Endothelial cell of umbilical vein (primary cell): ENCODE results near the gene OLFM2. TPM values are rescaled to one million over a fixed set of nuclear protein-coding genes. Genes with fewer than 3 reads are reported as not detected.
"Not testable (repeated sequence)": the region's sequence is repeated elsewhere in the genome, so short reads cannot be mapped to it uniquely, and the experiment has no call there.

Experiments
- BruUV-seq: library from RNA; stranded (reverse); fragments of 400-500 nt; replicated peaks from 2 replicates; lab custom pipeline; 2021; lab: Mats Ljungman, UMichigan
- CTCF ChIA-PET: fragments of 300-600, 350-600 bp; sonication (Branson Sonifier 250); formaldehyde crosslinking; loops from one replicate; lab custom pipeline; 2021; ENCODE audit warnings: antibody characterized with exemption, inconsistent platforms; lab: Charles Lee
- POLR2A ChIA-PET: fragments of 300-600, 350-600 bp; sonication (Branson Sonifier 250); formaldehyde crosslinking; loops from one replicate; lab custom pipeline; 2021; ENCODE audit warnings: antibody characterized with exemption, inconsistent platforms; lab: Charles Lee
- DNase-seq: peaks from one replicate; pipeline ENCODE4 v3.0.0-alpha.2; 2011; ENCODE audit warnings: low read depth, low spot score
- FAIRE-seq: peaks from 2 replicates; lab custom pipeline; 2011; peaks lifted over from hg19 to GRCh38; lab: Jason Lieb, UNC
- H2AFZ ChIP-seq: 2 replicates; pipeline ENCODE4 v1.6.0; 2012; ENCODE audit warnings: low read depth, low read length, control low read depth, inconsistent platforms
- H3K27ac ChIP-seq: 2 replicates; pipeline ENCODE4 v1.5.1; 2011; ENCODE audit warnings: low read depth, mild to moderate bottlenecking, control low read depth, low read length, moderate library complexity; ENCODE audit not compliant: insufficient read depth
- H3K27me3 ChIP-seq, 2 experiments: 2 replicates each; pipeline versions ENCODE4 v1.6.0 to v1.6.1; 2011; ENCODE audit warnings: low read length in 2 of 2, mixed read lengths in 1 of 2; ENCODE audit not compliant: control insufficient read depth in 2 of 2, insufficient read depth in 2 of 2
- H3K36me3 ChIP-seq, 2 experiments: 2 replicates in 1 of 2; 3 replicates in 1 of 2; pipeline ENCODE4 v1.5.1; 2011; ENCODE audit warnings: low read length in 2 of 2, mild to moderate bottlenecking in 1 of 2, moderate library complexity in 1 of 2; ENCODE audit not compliant: control insufficient read depth in 2 of 2, insufficient read depth in 2 of 2; ENCODE audit errors: extremely low read depth in 1 of 2
- H3K4me1 ChIP-seq: 3 replicates; pipeline ENCODE4 v1.5.1; 2011; ENCODE audit warnings: mild to moderate bottlenecking, low read length; ENCODE audit not compliant: control insufficient read depth, insufficient read depth; ENCODE audit errors: extremely low read depth
- H3K4me2 ChIP-seq: 2 replicates; pipeline ENCODE4 v1.6.1; 2011; ENCODE audit warnings: low read length, control low read depth, mixed read lengths; ENCODE audit not compliant: insufficient read depth
- H3K4me3 ChIP-seq, 3 experiments: fragments of 200-600 bp in 1 of 3; sonication (generic), shearing (Covaris generic) in 1 of 3; replicated peaks in 1 of 3; 2 replicates each; pipeline ENCODE4 v1.5.1; 2011 to 2016; ENCODE audit warnings: control low read depth in 3 of 3, low read length in 3 of 3, mild to moderate bottlenecking in 2 of 3, inconsistent platforms in 1 of 3, low read depth in 1 of 3, moderate library complexity in 1 of 3; ENCODE audit not compliant: insufficient read depth in 1 of 3
- H3K79me2 ChIP-seq: 2 replicates; pipeline ENCODE4 v1.6.0; 2012; ENCODE audit warnings: low read length, inconsistent platforms; ENCODE audit not compliant: control insufficient read depth, insufficient read depth
- H3K9ac ChIP-seq: replicated peaks from 2 replicates; pipeline ENCODE3; 2011; ENCODE audit warnings: low read length, control low read depth; ENCODE audit not compliant: insufficient read depth; ENCODE audit errors: extremely low read depth
- H3K9me1 ChIP-seq: replicated peaks from 3 replicates; pipeline ENCODE4 v1.6.0; 2011; ENCODE audit warnings: mild to moderate bottlenecking, low read length; ENCODE audit not compliant: control insufficient read depth, insufficient read depth; ENCODE audit errors: extremely low read depth
- H3K9me3 ChIP-seq: replicated peaks from 2 replicates; pipeline ENCODE4 v1.5.1; 2012; ENCODE audit warnings: low read length, inconsistent platforms; ENCODE audit not compliant: control insufficient read depth, insufficient read depth
- H4K20me1 ChIP-seq: replicated peaks from 2 replicates; pipeline ENCODE3; 2011; ENCODE audit warnings: mild to moderate bottlenecking, low read length; ENCODE audit not compliant: control insufficient read depth, insufficient read depth; ENCODE audit errors: extremely low read depth
- EZH2 ChIP-seq: IDR thresholded peaks from 2 replicates; pipeline ENCODE4 v1.6.1; 2012; ENCODE audit warnings: borderline replicate concordance, low read depth, mild to moderate bottlenecking, moderate library complexity, low read length, inconsistent platforms; ENCODE audit not compliant: severe bottlenecking
- GATA2 ChIP-seq: IDR thresholded peaks from 2 replicates; pipeline ENCODE4 v1.7.0; 2011; ENCODE audit warnings: low read depth, mild to moderate bottlenecking, moderate library complexity, mixed read lengths, low read length; ENCODE audit not compliant: insufficient read length, insufficient read depth
- JUN ChIP-seq: IDR thresholded peaks from 2 replicates; pipeline ENCODE4 v1.6.1; 2011; ENCODE audit warnings: borderline replicate concordance, low read depth; ENCODE audit not compliant: insufficient read length, insufficient read depth
- POLR2A ChIP-seq: IDR thresholded peaks from 2 replicates; pipeline ENCODE4 v1.6.1; 2012; ENCODE audit warnings: low read depth, mild to moderate bottlenecking, control low read depth, low read length
- dilution Hi-C: fragments of 300-500 bp; cut with MboI; formaldehyde crosslinking; loops from one replicate; pipeline ENCODE4 v1.15.0; 2019; ENCODE audit warnings: low sequenced_read_pairs; ENCODE audit not compliant: extremely low pct_ligation_motif_present
- intact Hi-C: fragments of 100-400 bp; cut with micrococcal nuclease; formaldehyde crosslinking; loops from one replicate; pipeline ENCODE4 v1.10.0; 2022
- polyA plus RNA-seq, 4 experiments: library from polyadenylated mRNA; depleted of rRNA in 3 of 4; stranded (reverse) in 3 of 4; unstranded in 1 of 4; fragments of >200 nt; gene quantifications; 2 replicates each; pipeline versions ENCODE4 v1.2.1 to v1.2.3, GENCODE V29; 2011 to 2012; ENCODE audit warnings: missing spikeins in 1 of 4
- total RNA-seq: library from RNA; stranded (reverse); gene quantifications from 2 replicates; pipeline ENCODE4 v1.2.3, GENCODE V29; 2021
- TF ChIP-seq, protein P1 (sequence below), 2 donors: IDR thresholded peaks; 1 replicate in 1 of 2; 2 replicates in 1 of 2; pipeline ENCODE4 v1.5.1; 2011; ENCODE audit warnings: low read length in 2 of 2, mild to moderate bottlenecking in 2 of 2, moderate library complexity in 2 of 2, control low read depth in 1 of 2, inconsistent platforms in 1 of 2, low read depth in 1 of 2; ENCODE audit not compliant: insufficient read depth in 1 of 2; ENCODE audit errors: extremely low read depth in 1 of 2

The OLFM2 gene
- total and polyA plus RNA-seq, 2 donors (not counting 3 experiments of a cell fraction or from before 2014, with no cell fraction given), result 0.91 to 1.9 TPM

DNA sequence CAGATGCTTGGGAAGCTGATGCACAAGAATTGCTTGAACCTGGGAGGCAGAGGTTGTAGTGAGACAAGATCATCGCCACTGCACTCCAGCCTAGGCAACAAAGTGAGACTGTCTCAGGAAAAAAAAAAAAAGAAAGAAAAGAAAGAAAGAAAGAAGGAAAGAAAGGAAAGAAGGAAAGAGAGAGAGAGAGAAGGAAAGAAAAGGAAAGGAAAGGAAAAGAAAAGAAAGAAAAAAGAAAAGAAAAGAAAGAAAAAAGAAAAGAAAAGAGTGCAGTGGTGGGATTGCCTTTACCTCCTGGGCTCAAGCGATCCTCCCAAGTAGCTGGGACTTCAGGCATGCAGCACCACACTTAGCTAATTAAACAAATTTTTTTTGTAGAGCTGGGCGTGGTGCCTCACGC lies 12.9 kb downstream of the OLFM2 start:
- Histone ChIP-seq H3K9me3 (no peaks in the 10 kb centered on the region), H3K27ac (no peak overlapping the region), H3K9ac (no peak overlapping the region), H3K79me2 (no peaks in the 10 kb centered on the region), H2AFZ (no peak overlapping the region), H4K20me1 (no peaks in the 10 kb centered on the region), H3K4me1 (no peaks in the 10 kb centered on the region), H3K9me1 (no peaks in the 10 kb centered on the region), H3K27me3 (no peaks in the 10 kb centered on the region), H3K4me2 (no peak overlapping the region), H3K36me3 (no peaks in the 10 kb centered on the region), H3K4me3 (no peak overlapping the region)
- POLR2A ChIA-PET, result no interaction called here
- CTCF ChIA-PET, result no interaction called here
- FAIRE-seq (no peak), DNase-seq (no peak)
- intact Hi-C loops, result no loop called here
- TF ChIP-seq, protein P1, sequence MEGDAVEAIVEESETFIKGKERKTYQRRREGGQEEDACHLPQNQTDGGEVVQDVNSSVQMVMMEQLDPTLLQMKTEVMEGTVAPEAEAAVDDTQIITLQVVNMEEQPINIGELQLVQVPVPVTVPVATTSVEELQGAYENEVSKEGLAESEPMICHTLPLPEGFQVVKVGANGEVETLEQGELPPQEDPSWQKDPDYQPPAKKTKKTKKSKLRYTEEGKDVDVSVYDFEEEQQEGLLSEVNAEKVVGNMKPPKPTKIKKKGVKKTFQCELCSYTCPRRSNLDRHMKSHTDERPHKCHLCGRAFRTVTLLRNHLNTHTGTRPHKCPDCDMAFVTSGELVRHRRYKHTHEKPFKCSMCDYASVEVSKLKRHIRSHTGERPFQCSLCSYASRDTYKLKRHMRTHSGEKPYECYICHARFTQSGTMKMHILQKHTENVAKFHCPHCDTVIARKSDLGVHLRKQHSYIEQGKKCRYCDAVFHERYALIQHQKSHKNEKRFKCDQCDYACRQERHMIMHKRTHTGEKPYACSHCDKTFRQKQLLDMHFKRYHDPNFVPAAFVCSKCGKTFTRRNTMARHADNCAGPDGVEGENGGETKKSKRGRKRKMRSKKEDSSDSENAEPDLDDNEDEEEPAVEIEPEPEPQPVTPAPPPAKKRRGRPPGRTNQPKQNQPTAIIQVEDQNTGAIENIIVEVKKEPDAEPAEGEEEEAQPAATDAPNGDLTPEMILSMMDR (IDR thresholded peaks at IDR 0.05; ENCODE audit: extremely low read depth in 1 of 2, insufficient read depth in 1 of 2, low read depth in 1 of 2, low read length in 2 of 2), result no peak
- no peak for TF ChIP-seq POLR2A
- no peak for TF ChIP-seq GATA2
- no peak for TF ChIP-seq JUN
- TF ChIP-seq EZH2, result no peak
- no TSS peak for BruUV-seq
- dilution Hi-C loops, result no loop called here

DNA sequence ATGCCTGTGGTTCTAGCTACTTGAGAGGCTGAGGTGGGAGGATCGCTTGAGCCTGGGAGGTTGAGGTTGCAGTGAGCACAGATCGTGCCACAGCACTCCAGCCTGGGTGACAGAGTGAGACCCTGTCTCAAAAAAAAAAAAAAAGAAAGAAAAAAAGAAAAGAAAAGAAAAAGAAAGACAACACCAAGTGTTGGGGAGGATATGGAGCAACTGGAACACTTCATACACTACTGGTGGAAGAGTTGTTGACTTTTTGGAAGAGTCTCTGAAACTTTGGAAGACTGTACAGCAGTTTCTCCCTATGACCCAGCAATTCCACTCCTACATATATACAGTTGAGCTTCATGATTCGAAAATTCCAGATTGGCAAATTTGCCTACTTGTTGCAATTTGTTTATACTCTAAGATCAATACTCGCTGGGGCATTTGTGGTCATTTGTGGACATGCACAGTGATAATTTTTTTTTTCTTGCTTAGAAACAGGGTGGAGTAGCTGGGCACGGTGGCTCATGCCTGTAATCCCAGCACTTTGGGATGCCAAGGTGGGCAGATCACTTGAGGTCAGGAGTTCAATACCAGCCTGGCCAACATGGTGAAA lies 13.4 kb downstream of the OLFM2 start:
- H3K79me2 ChIP-seq, BruUV-seq, H3K27ac ChIP-seq, H3K9me3 ChIP-seq, H3K27me3 ChIP-seq, H3K4me2 ChIP-seq, H2AFZ ChIP-seq, intact Hi-C loops, H4K20me1 ChIP-seq, H3K9me1 ChIP-seq, dilution Hi-C loops, H3K4me3 ChIP-seq, POLR2A ChIA-PET, H3K4me1 ChIP-seq, H3K9ac ChIP-seq, FAIRE-seq, DNase-seq, H3K36me3 ChIP-seq: not testable (repeated sequence)
- CTCF ChIA-PET, result interaction anchor here (2.2 kb wide), 1 partner anchor 8 kb away, joined by 7 read pairs; no protein-coding TSS in a partner anchor
